GM18870 (cell line): ENCODE results near the gene KHDC1.
"Not testable (repeated sequence)": the region's sequence is repeated elsewhere in the genome, so short reads cannot be mapped to it uniquely, and the experiment has no call there.

Source experiments
- ATAC-seq: cut with Tn5 transposase; IDR thresholded peaks from one replicate; pipeline ENCODE4 v1.9.1; 2021; ENCODE audit warnings: moderate library complexity; ENCODE audit not compliant: unreplicated experiment

KHDC1 gene

DNA sequence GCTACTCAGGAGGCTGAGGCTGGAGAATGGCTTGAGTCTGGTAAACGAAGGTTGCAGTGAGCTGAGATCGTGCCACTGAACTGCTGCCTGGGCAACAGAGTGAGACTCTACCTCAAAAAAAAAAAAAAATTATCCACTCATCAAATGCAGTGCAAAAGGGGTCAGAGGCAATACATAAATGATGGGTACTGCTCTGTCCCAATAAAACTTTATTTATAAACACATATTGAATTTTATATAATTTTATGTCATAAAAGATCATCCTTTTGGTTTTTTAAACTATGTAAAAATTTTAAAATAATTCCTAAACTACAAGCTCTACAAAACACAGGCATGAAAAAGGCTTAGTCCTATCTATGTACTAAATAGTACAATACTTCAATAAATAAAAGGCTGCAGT, 10.3 kb downstream of the KHDC1 start:
- ATAC-seq: no peak

DNA sequence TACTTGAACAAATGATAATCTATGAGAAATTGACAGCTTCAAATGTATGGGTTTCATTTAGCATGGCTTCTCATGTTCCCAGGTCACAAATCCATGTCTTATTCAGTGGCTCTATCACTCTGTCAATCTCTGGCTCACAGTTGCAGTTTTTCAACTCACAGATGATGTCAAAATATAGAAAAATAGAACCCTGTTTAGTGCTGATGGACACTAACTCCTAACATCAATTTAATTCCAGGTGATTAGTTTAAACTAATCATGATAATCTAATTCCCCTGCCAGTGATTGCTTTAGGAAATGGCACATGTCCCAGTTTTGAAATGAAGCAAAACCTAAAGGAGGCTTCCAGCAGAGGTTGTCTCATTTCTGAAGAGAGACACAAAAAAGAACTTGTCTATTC, 13.0 kb downstream of the KHDC1 start:
- ATAC-seq: no peak

DNA sequence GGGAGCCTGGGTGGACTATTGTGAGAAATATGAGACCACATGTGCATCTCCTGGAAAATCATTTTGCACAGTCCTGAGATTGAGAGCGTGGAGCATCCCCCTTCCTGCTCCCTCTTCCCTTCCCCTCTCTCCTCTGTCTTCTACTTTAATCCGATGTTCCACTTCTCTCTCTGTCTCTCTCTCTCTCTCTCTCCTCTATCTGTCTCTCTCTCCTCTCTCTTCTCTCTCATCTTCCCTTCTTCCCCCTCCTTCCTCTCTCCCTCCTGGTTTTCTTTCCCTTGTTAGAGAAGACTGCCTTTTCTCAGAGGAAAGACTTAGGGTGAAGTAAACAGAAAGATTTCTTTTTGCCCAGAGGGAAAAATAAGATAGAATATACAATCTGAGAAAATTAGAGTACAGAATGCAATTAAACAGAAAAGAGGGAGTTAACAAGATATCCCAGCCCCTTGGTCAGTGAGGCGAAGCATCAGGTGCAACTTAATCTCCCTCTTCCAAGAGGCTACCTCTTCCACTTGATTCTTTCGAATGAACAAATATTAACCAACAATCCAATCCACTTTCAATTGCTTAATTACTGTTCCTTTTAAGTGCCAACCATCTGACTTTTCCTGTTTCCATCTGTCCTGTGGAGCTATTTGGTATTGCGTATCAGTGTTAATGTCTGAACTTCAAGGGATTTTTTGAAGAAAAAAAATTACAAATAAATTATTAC, 14.6 kb downstream of the KHDC1 start:
- no peak for ATAC-seq

DNA sequence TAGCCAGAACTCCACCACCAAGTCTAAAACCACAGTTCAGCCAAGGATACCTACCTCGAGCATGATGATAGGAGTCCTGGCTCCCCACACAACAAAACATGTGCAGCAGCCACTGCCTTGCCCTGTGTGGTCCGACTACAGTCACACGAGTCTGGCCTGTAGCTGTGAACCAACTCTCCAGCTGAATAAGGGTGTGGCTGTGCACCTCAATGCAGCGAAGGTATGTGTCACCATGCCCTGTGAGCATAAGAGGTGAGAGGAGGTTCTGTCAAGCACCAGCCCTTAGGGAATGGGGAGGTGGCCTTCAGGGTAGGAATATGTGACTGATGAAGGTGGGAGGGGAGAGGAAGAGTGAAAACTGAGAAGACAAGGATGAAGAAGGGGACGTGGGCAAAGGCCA, 21.0 kb downstream of the KHDC1 start:
- no peak for ATAC-seq

DNA sequence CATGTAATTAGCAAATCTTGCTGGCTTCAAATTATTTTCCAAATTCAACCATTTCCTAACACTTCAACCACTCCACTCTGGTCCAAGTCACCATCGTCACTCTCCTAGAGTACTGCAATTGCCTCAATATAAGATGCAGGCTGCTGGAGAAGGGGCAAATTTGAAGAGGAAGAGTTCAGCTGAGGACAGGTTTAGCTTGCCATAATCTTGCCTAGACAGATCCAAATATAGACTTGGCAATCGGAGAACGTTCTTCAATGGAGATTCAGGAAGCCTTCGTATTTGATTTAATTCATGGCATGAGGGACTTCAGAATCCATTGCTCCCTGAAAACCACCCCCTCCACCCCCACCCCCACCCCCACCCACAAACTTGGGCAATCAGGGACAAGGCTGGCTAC, 22.3 kb downstream of the KHDC1 start:
- ATAC-seq: no peak

DNA sequence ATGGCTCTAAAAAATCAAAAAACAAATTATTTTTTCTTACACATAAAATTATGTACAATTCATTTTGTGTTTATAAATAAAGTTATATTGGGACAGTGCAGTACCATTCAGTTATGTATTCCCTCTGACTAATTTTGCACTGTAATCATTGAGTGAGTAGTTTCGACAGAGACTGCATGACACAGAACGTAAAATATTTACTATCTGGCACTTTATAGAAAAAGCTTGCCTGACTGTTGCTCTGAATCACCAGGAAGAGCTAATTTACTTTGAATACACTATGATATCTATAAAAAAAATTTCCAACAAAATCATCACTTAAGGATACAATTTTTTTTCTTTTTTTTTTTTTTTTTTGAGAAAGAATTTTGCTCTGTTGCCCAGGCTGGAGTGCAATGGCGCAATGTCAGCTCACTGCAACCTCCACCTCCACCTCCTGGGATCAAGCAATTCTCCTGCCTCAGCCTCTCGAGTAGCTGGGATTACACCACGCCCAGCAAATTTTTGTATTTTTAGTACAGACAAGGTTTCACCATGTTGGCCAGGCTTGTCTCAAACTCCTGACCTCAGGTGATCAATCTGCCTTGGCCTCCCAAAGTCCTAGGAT, 26.7 kb downstream of the KHDC1 start:
- no peak for ATAC-seq

DNA sequence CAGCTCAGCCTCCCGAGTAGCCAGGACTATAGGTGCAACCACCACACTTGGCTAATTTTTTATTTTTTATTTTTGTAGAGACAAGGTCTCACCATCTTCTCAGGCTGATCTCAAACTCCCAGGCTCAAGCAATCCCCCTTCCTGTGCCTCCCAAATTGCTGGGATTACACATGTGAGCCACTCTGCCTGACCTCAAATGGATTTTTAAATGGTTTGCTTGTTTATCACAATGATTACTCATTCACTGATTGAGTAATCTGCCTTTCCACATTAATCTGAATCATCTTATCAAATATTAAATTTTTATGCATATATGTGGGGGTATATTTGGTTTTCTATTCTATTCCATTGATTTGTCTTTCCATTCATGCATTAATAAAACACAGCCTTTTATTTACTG, 28.3 kb downstream of the KHDC1 start:
- no peak for ATAC-seq

DNA sequence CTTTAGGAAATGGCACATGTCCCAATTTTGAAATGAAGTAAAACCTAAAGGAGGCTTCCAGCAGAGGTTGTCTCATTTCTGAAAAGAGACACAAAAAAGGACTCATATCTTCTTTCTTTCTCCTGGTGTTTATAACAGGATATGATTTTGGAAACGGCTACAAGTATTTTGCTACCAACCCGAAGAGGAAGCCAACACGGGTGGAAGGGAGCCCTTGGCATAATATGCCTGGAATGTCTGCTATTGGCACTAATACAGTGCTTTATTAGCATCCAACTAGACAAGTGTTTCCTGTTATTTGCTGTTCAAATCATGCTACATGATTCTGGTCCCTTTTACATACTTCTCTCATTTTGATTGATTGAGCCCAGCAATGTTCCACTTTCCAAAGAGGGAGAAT, 29.0 kb downstream of the KHDC1 start:
- not testable (repeated sequence) for ATAC-seq

DNA sequence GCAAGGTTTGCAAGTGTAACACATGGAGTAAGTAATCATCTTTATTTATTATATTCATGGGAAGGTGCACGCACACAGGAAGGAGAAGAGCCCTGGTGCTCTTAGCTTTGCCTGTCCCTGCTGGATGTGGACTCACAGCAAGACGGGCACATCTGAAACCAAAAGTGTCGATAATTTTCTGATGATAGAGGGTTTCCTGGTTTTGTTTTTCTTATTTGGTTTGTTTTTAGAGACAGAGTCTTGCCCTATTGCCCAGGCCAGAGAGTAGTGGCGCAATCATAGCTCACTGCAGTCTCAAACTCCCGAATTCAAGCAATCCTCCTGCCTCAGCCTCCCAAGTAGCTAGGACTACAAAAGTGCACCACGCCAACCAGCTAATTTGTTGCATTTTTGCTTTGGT, 29.9 kb downstream of the KHDC1 start:
- ATAC-seq: no peak

DNA sequence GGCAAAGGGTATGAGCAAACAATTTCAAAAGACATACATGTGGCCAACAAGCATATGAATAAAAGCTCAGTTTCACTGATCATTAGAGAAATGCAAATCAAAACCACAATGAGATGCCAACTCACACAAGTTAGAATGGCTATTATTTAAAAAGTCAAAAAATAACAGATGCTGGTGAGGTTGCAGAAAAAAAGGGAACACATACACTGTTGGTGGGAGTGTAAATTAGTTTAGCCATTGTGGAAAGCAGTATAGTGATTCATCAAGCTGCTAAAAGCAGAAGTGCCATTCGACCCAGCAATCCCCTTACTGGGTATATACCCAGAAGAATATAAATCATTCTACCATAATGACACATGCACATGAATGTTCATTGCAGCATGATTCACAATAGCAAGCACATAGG, 31.0 kb downstream of the KHDC1 start:
- ATAC-seq: peak; percentile 78

DNA sequence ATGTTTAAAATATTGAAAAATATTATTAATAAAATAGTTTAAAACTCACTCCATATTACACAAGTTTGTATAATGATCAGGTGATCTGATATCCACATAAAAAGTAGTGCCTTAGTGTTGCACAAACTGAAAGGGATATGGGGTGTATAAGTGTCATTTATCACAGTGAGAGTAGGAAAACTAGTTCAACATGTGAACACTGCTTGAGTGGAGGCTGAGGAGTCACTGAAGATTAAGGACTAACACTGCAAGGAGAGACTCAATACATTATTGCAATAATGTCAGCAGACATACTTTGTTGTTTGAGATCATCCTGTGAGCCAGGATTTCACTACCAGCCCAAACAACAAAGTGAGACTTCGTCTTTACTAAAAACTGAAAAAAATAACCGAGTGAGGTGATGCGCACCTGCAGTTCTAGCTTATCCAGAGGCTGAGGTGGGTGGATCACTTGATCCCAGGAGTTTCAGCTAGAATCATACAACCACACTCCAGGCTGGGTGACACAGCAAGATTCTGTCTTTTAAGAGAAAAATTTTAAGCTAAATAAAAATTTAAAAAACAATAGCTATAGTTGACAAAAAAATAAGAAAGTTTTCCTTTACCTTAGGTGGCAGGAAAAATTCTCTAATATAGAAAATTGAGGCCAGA, 35.3 kb downstream of the KHDC1 start:
- ATAC-seq: no peak

DNA sequence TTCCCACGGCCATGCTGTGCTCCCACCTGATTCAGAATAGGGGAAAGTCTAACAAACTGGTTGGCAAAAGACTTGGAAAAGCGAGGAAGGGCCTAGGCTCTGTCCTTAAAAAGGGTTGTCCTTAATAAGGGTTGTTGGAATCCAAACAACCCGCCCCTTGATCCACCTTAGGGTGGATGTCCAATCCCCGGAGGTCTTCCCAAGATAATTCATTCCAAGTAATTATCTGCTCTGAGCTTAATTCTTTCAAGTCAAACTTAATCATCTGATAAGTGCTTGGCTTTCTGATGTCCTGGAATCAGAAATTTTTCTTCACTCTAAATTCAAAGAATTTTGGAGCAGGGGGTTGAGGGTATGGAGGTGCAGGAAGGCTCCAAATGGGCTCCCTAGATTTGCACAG, 37.6 kb downstream of the KHDC1 start, which contains the start of gene KHDC1L:
Gene KHDC1L, minus strand, starts transcription at position 101 of the 400 bp plus-strand sequence. Its CDS starts 88 bp downstream, at position 13.
- ATAC-seq: no peak

DNA sequence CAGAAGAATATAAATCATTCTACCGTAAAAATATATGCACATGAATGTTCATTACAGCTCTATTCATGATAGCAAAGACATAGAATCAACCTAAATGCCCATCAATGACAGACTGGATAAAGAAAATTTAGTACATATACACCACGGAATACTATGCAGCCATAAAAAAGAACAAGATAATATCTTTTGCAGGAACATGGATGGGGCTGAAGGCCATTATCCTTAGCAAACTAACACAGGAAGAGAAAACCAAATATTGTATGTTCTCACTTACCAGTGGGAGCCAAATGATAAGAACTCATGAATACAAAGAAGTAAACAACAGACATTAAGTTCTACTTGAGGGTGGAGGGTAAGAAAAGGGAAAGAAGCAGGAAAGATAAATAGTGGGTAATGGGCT, 46.1 kb downstream of the KHDC1 start:
- no peak for ATAC-seq

DNA sequence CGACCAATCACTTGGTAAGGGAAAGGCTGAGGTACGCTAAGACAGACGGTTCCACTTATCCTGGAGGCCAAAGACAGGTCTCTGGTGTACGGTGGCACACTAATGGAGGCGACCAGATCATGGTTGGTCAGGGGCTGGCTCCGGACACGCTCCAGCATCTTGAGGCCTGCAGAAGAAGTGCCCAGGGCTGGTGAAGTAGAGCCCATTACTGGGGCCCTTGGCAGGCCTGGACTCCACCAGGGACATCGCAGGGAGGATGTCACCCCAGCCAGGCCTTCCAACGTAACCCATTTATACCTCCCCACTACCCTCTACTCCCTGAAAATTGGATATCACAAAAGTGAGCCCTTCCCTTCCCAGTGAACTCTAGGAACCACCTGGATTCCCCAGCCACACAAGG, 53.9 kb downstream of the KHDC1 start:
- no peak for ATAC-seq

DNA sequence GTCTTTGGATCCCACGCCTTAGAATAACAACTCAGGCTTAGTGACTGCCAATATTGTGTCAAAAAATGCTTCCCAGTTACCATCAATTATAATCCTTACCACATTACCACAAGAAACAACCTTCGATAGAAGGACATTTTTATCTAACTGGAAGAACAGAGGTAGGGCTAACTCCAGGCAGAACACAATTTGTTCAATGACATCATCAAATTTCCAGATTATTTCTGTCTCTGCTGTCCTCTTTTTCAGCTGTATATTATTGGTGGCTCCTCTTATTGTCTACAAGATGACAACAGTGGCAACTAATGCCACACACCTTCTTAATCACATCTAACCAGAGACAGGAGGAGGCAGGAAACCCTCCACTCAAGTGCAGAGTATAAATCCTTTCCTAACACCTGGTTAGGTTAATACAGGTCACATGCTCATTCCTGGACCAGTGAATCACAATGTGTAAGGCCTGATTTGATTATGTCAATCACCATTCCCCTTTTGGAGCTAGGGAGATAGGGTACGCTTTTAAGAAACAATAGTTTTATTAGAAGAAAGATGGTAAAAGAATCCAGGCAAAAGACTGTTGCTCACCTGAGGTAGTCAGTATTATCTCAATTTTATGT, 55.7 kb downstream of the KHDC1 start:
- no peak for ATAC-seq

DNA sequence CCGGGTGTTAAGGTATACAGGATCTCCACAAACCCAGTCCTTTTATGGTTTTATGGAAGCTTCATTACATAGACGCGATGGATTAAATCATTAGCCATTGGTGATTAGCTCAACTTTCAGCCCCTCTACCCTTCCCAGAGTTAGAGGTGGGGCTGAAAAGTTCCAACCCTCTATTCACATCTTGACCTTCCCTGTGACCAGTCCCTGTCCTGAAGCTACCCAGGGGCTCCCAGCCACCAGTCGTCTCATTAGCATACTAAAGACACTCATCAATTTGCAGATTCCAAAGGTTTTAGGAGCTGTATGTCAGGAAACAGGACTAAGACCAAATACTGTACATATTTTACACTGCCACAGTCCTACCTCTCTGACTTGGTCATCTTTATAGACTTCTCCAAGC, 58.7 kb downstream of the KHDC1 start:
- ATAC-seq: no peak

DNA sequence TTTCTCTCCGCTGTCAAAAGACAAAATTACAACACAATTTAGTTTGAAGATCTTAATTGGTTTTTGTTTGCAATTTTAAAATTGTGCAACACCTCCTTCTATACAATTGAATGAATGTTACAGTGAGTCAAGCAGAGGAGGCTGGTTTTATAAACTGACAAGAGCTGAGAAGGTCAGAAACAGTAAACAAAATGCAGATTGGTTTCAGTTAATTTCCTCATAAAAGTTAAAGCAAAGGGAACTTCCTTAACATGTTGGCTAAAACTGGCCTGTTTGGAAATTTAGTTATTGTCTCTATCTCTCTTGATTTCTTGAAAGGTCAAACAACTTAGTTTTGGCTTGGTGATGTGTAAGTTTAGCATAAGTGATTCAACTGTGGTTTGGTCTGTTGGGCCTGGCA, 59.9 kb downstream of the KHDC1 start:
- no peak for ATAC-seq

DNA sequence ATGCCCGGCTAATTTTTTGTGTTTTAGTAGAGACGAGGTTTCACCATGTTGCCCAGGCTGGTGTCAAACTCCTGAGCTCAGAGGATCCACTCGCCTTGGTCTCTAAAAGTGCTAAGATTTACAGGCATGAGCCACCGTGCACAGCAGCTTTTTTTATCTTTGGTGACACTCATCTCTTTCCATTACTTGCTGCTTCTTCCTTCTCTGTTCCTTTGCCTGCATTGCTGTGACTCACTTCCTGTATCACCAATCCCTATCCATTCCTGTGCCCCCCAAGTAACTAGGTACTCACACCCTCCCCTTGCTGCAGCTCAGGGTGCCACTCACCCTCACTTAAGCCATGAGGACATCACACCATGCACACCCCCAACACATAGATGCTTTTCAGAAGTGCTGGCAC, 62.3 kb downstream of the KHDC1 start:
- ATAC-seq: no peak

DNA sequence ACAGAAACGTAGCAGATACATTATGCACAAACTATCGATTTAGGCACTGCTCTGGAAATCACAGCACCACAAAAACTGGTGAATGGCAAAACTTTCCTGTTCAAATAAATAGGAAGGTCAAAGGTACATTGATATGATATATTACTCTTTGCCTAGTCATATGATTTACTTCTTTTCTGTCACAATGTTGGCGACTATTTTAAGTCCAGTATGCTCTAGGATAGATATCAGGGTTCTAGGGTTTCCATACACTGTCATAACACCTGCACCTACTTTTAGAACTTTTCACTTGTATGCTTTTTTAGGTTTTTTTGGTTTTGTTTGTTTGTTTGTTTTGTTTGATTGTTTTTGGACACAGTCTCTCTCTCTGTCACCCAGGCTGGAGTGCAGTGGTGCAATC, 62.7 kb downstream of the KHDC1 start:
- ATAC-seq: no peak

DNA sequence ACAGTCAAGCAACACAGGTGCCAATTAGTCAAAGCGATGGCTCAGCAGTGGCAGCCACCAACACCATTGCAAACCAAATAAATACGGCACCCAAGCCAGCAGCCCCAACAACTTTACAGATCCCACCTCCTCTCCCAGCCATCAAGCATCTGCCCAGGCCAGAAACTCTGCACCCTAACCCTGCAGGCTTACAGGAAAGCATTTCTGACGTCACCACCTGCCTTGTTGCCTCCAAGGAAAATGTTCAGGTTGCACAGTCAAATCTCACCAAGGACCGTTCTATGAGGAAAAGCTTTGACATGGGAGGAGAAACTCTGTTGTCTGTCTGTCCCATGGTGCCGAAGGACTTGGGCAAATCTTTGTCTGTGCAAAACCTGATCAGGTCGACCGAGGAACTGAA, 68.3 kb downstream of the KHDC1 start:
- no peak for ATAC-seq

DNA sequence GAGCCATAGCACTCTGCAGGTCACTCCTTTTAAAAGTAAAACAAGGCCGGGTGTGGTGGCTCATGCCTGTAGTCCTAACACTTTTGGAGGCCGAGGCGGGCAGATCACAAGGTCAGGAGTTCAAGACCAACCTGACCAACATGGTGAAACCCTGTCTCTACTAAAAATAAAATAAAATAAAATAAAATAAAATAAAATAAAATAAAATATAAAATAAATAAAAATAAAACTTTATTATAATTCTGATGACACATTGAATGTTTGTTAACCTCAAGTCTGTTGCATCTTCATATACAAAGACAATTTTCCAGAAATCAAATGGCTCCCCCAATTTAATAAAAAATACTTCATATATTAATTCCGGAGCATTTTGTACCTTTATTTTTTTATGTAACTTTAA, 69.7 kb downstream of the KHDC1 start:
- not testable (repeated sequence) for ATAC-seq
